ACC112 (cell line): ENCODE measurements around the gene FKBP2.

Source experiments
- H2AFZ ChIP-seq: fragments of 200-600 bp; sonication (generic); one replicate; pipeline ENCODE4 v1.6.0; 2017; ENCODE audit warnings: antibody characterized with exemption, low read length; ENCODE audit not compliant: unreplicated experiment
- H3K27ac ChIP-seq: fragments of 200-600 bp; sonication (generic); 2 replicates; pipeline ENCODE4 v1.5.1; 2014; ENCODE audit warnings: low read depth, mild to moderate bottlenecking, antibody characterized with exemption, low read length, moderate library complexity
- H3K27me3 ChIP-seq: fragments of 200-600 bp; sonication (generic); 2 replicates; pipeline ENCODE4 v1.6.1; 2014; ENCODE audit warnings: mild to moderate bottlenecking, antibody characterized with exemption, low read length, moderate library complexity, mixed read lengths; ENCODE audit not compliant: insufficient read depth
- H3K36me3 ChIP-seq: fragments of 200-600 bp; sonication (generic); 2 replicates; pipeline ENCODE4 v1.6.1; 2016; ENCODE audit warnings: mild to moderate bottlenecking, antibody characterized with exemption, low read length, moderate library complexity, mixed read lengths; ENCODE audit not compliant: insufficient read depth
- H3K4me1 ChIP-seq: fragments of 200-600 bp; sonication (generic); one replicate; pipeline ENCODE4 v1.6.1; 2016; ENCODE audit warnings: low read length, mixed read lengths; ENCODE audit not compliant: insufficient read depth, unreplicated experiment, control insufficient read depth
- H3K4me3 ChIP-seq: fragments of 200-600 bp; sonication (generic); 2 replicates; pipeline ENCODE4 v1.5.1; 2014; ENCODE audit warnings: mild to moderate bottlenecking, low read depth, low read length
- H3K79me2 ChIP-seq: fragments of 200-600 bp; sonication (generic); one replicate; pipeline ENCODE4 v1.6.0; 2016; ENCODE audit warnings: low read length; ENCODE audit not compliant: control insufficient read depth, unreplicated experiment, insufficient read depth

Gene FKBP2

DNA sequence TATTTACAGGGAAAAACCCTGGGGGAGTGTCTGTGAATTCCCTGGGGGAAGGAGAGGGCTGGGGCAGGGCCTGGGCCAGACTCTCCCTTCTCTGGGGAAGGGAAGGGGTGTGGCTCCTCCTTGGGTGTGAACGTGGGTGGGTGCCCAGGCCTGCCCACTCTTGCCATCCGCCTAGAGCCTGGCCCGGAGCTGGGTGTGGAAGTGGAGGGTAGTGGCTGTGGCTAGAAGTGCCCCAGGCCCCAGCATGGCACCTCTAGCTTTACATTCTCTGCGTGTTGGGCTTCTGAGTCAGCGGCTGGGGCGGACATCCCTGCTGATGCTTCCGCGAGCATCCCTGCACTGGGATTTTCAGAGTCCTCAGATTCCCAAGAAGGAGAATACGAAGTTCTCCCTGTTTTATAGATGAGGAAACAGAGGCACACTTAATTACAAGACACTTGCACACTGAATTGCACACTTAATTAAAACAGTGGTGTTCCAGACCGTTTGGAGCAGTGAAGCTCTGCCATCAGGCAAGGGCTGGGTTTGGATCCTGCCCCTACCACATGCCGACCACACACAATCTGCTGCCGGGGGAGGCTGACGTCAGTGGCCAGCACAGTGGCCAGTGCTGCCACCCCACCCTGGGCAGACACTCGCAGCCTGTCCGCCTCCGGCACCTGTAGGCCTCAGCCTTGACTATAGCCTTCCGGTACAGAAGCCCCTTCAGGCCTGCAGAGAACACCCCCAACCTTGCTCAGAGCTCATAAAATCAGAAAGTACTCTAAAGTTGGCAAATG is 35.9 kb downstream of the FKBP2 start:
- peaks cover 11% of the 10 kb centered on the region for H3K4me1 ChIP-seq
- H3K4me3 ChIP-seq, result no peak overlapping the region
- no peak overlapping the region for H3K27ac ChIP-seq
- H2AFZ ChIP-seq, result no peak overlapping the region
- peaks cover 6% of the 10 kb centered on the region for H3K79me2 ChIP-seq
- H3K27me3 ChIP-seq, result no peaks in the 10 kb centered on the region
- no peaks in the 10 kb centered on the region for H3K36me3 ChIP-seq

DNA sequence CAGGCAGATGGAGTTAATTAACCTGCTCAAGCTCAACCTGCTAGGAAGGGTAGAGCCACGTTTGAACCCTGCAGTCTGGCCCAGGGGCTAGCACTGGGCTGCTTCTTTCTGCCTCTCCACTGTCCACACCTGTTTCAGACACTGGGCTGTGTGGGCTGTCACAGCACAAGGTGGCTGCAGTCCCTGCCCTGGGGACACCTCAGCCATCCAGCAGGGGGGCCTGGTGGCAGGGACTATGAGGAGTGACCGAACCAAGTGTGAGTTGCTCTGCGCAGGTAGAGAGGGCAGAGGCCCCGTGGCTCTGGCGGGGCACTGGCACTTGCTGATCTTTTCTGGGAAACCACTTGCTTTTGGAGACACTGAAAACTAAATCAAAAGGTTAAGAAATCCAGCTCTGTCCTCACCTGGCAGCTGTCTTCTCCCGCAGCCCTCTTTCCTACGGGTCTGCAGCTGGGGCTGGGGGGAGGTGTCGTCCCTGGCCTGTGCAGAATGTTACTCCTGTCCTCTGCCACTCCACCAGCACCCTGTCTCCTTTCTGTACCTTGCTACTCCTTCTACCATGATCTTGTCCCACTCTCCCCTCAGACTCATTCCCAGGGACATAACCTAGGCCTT is 37.8 kb downstream of the FKBP2 start:
- Histone ChIP-seq H3K79me2 (peaks cover 6% of the 10 kb centered on the region), H3K27me3 (no peaks in the 10 kb centered on the region), H2AFZ (no peak overlapping the region), H3K4me1 (peaks cover 6% of the 10 kb centered on the region), H3K27ac (no peak overlapping the region), H3K36me3 (no peaks in the 10 kb centered on the region), H3K4me3 (no peak overlapping the region)

DNA sequence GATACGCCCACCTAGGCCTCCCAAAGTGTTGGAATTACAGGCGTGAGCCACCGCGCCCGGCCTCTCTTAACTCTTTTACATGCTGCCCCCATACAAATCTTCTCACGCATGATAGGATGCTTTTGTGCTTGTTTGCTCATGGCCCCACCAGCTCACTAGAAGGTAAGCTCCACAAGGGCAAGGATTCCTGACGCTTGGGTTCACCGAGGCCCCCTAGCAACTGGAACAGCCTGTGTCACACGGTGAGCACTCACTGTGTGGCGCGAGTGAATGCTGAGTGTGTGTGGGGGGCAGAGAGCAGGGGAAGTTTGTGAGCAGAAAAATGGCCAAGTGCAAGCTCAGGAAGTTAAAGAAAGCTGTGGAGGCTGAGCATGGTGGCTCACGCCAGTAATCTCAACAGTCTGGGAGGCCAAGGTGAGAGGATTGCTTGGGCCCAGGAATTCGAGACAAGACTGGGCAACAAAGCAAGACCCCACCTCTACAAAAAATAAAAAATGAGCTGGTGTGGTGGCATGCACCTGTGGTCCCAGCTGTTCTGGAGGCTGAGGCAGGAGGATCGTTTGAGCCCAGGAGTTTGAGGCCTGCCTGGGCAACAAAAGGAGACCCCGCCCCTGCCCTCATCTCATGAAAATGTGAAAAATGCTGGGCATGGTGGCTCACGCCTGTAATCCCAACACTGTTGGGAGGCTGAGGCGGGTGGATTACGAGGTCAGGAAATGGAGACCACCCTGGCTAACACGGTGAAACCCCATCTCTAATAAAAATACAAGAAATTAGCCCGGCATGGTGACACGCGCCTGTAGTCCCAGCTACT is 41.3 kb downstream of the FKBP2 start:
- no peak overlapping the region for H2AFZ ChIP-seq
- peaks cover 12% of the 10 kb centered on the region for H3K79me2 ChIP-seq
- H3K27ac ChIP-seq, result no peak overlapping the region
- H3K4me3 ChIP-seq, result no peak overlapping the region
- H3K27me3 ChIP-seq, result no peaks in the 10 kb centered on the region
- H3K4me1 ChIP-seq, result no peaks in the 10 kb centered on the region
- H3K36me3 ChIP-seq, result no peaks in the 10 kb centered on the region

DNA sequence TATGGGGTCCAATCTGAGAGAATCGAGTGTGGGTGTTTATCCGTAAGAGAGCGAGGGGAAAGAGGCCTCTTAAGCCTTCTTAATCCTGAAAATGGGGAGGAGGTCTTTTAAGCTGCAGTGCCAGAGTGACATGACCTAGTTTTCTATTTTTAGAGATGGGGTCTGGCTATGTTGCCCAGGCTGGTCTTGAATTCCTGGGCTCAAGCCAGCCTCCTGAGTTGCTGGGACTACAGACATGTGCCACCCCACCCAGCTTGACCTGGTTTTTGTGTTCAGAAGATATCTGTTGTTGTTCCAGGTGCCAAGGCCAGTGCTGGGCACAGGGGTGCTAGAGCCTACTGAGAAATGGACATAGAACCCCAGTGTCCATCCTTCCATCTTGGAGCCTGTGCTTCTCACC is 42.2 kb downstream of the FKBP2 start:
- peak overlapping the region; percentile 49; the same call in 1 of the 2 replicates for H3K4me3 ChIP-seq
- H3K4me1 ChIP-seq, result no peaks in the 10 kb centered on the region
- H3K79me2 ChIP-seq, result peaks cover 12% of the 10 kb centered on the region
- H3K36me3 ChIP-seq, result no peaks in the 10 kb centered on the region
- H2AFZ ChIP-seq, result no peak overlapping the region
- no peak overlapping the region for H3K27ac ChIP-seq
- H3K27me3 ChIP-seq, result no peaks in the 10 kb centered on the region

DNA sequence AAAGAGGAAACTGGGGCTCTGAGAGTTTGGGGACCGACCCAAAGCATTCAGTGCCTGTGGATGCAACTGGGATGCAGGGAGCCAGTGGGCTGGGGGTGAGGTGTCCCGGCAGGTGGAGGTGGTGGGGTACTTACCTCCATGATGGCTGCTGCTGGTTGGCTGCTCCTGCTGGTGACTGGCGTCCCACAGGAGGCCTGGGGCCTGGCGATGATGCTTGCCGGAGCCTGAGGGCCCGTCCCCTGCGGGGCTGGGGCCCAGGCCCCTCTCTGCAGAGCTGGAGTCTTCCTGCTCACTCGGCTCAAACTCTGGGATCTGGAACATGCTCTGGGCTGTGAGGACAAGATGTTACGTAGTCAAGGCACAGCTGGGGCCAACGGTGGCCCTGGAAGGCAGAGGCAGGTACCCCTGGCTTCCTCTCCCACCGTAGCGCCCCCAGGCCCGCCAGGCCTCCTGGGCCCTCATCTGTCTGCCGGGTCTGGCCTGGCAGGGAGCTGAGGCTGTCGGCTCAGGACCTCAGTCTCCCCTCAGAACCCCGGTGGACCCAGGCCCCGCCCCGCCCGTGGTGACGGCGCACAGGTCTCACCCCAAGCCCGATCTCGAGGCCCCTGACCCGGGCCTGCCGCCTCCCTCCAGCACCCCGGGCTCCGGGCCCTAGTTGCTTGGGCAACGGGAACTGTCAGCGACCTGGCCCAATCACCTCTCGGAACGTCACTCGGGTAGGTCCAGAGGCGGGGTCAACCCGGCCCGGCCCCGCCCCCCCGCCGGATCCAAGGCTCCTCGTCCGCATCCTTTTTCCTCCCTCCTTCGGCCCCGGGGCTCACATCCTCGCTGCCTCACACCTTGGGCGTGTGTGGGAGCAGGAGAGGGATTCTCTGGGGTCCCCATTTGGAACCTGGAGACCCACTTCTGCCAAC is 43.4 kb downstream of the FKBP2 start, which contains the start of gene BAD:
Gene BAD, minus strand, starts transcription at position 618 of the 914 bp plus-strand sequence. Its CDS starts 297 bp downstream, at position 321.
- H3K27ac ChIP-seq, result peak within 1 kb of the TSS; percentile 92
- H3K4me3 ChIP-seq, result peak within 1 kb of the TSS; percentile 82
- H3K79me2 ChIP-seq, result peaks cover 12% of the 10 kb centered on the region
- no peaks in the 10 kb centered on the region for H3K4me1 ChIP-seq
- peak within 1 kb of the TSS; percentile 58 for H2AFZ ChIP-seq
- no peaks in the 10 kb centered on the region for H3K36me3 ChIP-seq
- H3K27me3 ChIP-seq, result no peaks in the 10 kb centered on the region

DNA sequence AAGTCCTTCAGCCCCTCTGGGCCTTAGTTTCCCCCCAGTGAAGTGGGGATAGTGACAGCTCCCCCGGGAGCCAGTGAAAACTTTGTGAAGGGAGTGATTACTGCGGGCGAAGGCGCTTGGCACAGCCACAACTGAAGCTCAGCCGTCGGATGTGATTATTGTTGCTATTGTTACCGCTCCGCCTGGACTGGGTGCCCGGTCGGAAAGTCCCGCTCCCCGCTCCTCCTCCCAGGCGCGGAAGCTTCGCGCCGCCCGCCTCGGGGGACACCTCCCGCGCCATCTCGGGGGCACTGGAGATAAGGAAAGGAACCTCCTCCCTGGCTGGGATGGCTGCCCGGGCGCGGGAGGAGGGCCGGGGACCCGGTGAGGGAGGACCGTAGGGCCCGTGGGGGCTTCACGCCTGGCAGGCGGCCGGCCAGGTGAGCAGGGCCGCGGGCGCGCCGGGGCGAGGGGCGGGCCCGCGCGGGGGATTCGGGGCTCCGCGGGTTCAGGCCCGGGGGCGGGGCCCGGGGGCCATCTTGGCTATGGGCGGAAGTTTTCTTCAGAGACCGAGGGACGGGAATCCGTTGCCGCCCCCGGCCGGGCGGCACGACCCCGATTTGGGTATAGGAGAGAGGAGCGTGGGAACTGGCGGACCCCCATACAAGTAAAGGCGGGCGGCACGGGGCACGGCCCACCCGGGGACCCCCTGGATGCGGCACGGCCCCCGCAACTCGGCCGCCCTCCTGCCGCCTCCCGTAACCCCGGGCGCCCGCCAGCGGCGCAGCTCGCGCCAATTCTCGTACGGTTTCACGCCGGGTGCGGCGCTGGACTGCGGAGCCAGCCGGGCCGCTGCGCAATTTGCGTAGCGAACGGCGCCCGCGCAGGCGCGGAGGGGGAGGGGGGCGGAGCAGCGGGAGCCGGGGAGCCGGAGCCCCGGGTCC is 44.3 kb downstream of the FKBP2 start, which contains the start of gene GPR137:
Gene GPR137, plus strand, starts transcription at position 887 of the 923 bp plus-strand sequence. CDS start 677 bp downstream, outside the sequence.
- Histone ChIP-seq H3K36me3 (no peaks in the 10 kb centered on the region), H3K27me3 (no peaks in the 10 kb centered on the region), H3K27ac (peak within 1 kb of the TSS; percentile 92), H3K4me1 (no peaks in the 10 kb centered on the region), H3K4me3 (peak within 1 kb of the TSS; percentile 82), H3K79me2 (peaks cover 12% of the 10 kb centered on the region), H2AFZ (peak within 1 kb of the TSS; percentile 57)

DNA sequence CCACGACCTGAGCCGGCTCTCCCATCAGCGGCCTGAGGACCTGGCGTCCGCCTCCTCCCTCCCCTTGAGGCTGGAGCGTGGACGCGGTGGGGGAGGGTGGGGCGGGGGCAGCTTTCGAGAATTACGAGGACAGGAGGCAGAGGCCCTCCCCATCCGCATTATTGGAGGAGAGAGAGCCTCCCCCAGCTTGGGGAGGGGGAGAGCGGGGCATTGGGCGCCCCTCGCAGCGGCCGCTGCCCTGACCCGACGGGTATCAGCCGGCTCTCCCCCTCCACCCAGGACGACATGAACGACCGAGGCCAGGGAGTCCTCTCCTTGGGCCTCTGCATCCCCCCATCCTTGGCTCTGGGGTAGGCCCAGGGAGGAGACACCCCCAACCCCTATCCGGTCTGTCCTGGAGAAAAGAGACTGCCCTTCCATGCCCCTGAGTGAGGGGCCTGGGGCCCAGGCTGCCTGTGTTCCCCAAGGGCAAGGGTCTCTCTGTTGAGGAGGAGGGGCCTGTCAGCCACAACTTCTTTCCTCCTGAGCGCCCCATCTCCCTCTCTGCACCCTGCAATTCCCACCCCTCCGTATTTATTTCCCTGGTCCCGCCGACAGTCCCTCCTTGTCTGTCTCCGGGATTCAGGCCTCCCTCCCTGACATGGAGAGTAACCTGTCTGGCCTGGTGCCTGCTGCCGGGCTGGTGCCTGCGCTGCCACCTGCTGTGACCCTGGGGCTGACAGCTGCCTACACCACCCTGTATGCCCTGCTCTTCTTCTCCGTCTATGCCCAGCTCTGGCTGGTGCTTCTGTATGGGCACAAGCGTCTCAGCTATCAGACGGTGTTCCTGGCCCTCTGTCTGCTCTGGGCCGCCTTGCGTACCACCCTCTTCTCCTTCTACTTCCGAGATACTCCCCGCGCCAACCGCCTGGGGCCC is 45.2 kb downstream of the FKBP2 start:
- Histone ChIP-seq H3K27me3 (peaks cover 9% of the 10 kb centered on the region), H2AFZ (no peak overlapping the region), H3K27ac (0 out of 2 replicates have a peak overlapping the region, but pooled peaks have one; percentile 92), H3K4me1 (no peaks in the 10 kb centered on the region), H3K36me3 (no peaks in the 10 kb centered on the region), H3K4me3 (peak overlapping the region; percentile 82), H3K79me2 (peaks cover 12% of the 10 kb centered on the region)

DNA sequence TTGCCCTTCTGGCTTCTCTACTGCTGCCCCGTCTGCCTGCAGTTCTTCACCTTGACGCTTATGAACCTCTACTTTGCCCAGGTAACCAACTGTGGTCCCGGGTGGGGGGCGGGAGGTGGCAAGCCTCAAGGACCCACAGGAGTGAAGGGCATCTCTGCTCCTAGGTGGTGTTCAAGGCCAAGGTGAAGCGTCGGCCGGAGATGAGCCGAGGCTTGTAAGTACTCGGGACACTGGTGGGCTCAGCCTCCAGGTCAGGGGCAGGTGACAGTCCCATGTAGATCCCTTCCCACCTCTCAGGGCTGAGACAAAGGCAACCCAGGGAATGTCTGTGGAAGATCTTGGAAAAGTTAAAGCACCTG is 45.9 kb downstream of the FKBP2 start:
- Histone ChIP-seq H3K36me3 (no peaks in the 10 kb centered on the region), H3K27ac (no peak overlapping the region), H3K79me2 (peaks cover 12% of the 10 kb centered on the region), H3K4me1 (no peaks in the 10 kb centered on the region), H2AFZ (no peak overlapping the region), H3K4me3 (peak overlapping the region; percentile 82; the same call in 1 of the 2 replicates), H3K27me3 (peaks cover 16% of the 10 kb centered on the region)
